HG02943 (cell line): ENCODE measurements around the gene COMMD8.
"Not testable (repeated sequence)": the region's sequence is repeated elsewhere in the genome, so short reads cannot be mapped to it uniquely, and the experiment has no call there.

Experiments
- ATAC-seq: cut with Tn5 transposase; IDR thresholded peaks from one replicate; pipeline ENCODE4 v1.9.1; 2021; ENCODE audit warnings: mild to moderate bottlenecking, low read depth, moderate library complexity; ENCODE audit not compliant: unreplicated experiment

Gene COMMD8

DNA sequence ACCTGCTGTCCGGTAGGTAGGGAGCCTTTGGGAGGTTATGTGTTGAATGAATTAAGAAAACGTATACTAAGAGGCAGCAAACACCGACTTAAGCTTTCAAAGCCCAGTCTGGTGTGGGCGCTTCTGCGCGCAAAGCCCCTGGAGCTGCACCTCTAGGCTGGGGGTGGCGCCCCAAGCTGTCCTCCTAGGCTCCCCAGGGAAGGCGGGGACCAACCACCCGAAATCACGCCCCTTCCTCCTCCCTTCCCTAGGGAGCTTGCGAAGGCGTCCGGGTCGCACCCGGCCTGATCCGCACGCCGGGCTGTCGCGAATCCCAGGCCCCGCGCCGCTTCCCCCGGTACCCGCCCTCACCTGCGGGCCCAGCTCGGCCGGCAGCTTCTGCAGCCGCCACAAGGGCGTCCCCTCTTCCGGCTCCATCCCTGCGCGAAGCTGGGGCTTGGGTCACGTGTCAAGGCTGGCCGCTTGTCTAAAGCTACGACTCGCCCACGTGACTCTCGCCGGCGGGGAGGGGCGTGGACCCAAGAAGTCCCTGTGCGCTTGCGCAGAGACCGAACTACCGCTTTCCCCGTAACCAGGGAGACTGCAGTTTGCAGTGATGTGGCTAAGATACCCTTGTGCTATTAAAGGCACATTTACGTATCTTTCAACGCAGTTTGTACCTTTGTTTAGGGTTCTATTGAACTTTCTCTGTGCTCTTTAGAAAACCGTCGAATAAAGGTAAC is at the start of gene COMMD8:
Gene COMMD8, minus strand, starts transcription at position 468 of the 722 bp plus-strand sequence. Its CDS starts 51 bp downstream, at position 417.
- peak; percentile 87 for ATAC-seq

DNA sequence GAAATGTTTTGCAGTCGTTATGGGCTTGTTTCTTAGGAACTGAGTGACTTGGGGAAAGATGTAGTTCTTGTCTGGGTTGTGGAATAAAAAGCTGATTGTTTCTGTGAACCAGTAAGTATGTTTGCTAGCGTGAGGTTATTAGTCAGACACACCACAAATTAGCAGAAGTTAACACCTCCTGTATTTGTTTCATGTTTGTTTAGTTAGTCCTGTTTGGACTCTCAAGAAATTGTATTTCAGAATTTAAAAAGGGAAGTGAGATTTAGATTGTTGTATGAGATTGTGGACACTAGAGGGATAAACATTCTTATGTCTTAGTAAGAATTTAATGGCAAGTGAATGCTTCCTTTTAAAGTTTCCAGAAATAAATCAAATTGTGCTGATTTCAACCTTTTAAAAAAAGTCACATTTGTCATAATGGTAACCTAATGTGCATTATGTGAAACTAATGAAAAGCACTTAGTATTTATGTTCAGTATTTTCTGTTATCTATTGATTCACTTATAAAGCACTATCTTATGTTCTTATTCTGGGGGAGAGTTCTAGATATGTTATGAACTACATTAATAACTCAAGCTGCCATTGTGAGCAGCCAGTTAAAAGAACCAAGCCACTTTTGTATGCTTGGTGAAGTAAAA is 47.1 kb upstream of the COMMD8 start:
- peak; percentile 98 for ATAC-seq

DNA sequence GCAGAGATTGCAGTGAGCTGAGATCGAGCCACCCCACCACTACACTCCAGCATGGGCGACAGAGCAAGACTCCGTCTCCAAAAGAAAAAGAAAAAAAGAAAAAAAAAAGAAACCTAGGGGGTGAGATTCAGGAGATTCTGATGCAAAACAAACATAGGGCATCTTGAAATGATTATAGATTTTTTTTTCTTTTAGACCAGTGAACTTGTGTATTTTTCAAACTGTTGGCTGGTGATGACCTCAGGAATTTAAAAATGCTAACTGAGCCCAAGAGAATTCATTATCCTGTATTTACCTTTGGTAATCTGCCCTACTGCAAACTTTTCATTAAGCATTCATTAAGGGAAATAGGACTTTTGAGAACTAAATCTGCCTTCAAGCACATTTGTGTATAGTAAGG is 42.2 kb upstream of the COMMD8 start:
- no peak for ATAC-seq

DNA sequence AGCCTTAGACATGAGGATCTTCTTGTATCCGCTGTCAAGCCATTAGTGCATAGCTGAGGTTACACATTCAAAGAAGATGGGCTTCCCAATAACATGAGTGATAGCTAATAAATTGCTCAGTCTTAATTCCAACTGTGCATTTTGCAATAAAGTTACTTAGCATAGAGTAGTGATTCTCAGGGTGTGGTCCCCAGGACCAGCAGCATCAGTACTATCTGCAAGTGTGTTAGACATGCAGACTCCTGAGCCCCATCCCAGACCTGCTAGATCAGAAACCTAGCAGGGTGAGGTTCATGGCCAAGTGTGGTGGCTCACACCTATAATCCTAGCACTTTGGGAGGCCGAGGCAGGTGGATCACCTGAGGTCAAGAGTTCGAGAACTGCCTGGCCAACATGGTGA is 41.6 kb upstream of the COMMD8 start:
- ATAC-seq: no peak

DNA sequence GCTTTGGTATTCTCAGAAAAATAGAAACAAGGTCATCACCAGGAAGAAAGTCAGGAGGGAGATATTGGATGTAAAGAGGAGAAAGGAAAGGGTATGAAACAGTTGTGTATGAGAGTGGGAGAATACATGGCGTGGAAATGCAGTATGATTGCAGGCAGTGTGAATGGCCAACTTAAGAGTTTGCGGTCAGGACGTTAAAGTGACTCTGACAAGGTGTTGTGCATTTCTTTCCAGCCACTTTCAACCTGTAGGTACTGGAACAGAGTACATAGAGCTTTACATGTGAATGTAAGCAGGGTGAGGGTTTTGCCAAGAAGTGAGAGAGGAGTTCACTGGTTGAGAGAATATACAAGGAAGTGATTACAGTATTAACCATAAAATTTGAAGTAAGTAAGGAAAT is 37.3 kb upstream of the COMMD8 start:
- no peak for ATAC-seq

DNA sequence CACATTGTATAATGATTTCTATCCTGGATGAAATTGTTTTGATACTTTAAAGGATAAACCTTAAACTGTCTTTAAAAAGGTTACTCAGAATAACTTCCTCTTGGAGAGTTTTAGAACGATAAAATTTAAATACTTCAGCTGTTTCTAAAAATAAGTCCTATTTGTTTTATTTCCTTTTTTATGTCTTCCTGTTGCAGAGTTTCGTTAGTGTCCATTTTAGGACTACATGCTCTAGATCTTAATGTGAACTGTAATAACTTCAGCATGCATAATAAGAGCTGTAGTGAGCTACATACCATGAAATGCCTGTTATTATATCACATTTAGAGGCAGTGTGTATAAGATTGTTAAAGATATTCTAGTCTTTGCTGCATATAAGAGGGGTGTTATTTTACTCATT is 36.2 kb upstream of the COMMD8 start:
- no peak for ATAC-seq

DNA sequence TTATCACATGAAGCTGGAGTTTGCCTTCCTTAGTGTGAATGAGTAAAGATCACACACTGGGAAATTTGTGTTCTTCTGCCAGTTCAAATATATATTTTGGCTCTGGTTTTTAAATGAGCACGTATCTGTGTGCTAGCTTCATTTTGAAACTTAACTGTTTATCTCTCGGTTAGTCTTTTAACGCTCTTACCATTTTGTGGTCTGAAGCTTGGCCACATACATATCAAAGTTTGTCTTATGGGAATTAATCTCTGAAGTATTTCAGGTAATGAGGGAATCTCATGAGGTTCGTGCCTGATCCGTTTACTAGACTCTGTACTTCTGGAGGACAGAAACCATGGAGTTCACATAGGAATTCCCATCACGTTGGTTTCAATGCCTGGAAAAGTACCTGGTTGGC is 35.4 kb upstream of the COMMD8 start:
- no peak for ATAC-seq

DNA sequence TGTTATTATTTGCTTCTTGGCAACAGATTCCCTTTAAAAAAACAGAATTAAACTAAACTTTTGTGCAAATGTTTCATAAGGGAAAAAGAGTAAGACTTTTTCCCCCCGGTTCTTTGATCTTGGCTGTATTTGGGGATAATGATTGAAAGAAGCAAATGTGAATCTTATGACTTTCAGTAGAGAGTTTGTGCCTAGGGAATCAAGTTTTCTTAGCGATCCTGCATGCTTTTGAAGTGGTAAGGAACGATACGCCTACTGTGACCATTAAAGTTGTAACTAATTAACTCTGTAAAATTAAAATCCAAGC is 30.6 kb upstream of the COMMD8 start:
- ATAC-seq: no peak

DNA sequence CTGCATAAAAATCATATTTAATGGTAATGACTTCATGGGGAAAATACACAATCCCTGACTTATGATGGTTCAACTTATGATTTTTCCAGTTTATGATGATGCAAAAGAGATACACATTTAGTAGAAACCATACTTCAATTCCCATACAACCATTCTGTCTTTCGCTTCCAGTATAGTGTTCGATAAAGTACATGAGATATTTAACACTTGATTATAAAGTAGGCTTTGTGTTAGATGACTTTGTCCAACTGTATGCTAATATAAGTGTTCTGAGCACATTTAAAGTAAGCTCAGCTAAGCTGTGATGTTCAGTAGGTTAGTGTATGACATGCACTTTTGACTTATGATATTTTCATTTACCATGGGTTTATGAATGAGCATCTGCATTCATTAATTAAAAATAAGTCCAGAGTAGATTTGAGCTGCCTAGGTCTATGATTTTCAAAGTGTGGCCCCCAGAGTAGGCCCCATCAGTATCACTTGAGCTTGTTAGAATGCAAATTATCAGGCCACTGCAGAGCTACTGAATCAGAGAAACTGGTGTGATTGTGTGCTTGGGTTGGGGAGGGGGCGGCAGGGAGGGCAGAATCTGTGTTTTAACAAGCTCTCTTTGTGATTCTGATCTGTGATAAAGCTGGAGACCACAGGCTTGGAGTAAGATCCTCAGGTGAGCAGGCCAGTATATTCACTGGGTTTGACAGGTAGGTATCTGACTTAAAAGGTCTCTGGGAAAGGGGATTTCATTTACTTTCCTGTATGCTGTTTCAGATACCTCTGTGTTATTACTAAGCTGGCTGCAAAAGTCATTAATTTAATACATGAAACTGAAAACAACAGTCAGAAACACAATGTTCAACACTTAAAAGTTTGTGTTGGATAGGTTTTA is 30.0 kb upstream of the COMMD8 start:
- ATAC-seq: no peak

DNA sequence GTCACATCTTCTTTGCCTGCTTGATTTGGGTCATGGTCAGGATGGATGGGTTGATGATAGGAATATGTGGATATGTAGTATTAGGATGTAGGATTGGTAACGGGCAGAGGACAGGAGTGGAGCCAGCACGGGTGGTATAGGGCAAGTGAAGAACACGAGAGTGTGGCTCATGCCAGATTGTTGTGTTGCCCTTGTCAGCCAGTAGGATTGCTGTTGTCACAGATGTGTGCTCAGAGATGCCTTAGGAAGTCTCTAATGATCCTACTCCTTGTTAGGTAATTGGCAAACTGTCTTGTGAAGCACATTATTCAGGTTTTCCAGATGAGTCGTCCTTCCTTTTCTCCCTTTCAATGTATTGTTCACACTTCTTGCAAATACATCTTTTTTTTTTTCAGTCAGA is 27.0 kb upstream of the COMMD8 start:
- ATAC-seq: peak; percentile 72

DNA sequence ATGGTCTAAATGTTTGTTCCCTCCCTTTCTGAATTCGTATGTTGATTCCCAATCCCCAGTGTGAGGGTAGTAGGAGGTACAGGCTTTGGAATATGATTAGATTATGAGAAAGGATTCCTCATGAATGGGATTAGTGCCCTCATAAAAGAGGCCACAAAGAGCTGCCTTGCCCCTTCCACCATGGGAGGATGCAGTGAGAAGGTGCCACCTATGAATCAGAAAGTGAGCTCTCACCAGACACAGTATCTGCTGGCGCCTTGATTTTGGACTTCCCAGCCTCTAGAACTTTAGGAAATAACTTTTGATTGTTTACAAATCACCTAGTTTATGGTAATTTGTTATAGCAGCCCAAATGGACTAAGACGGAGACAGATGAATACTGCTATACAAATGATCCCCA is 25.2 kb upstream of the COMMD8 start:
- ATAC-seq: no peak

DNA sequence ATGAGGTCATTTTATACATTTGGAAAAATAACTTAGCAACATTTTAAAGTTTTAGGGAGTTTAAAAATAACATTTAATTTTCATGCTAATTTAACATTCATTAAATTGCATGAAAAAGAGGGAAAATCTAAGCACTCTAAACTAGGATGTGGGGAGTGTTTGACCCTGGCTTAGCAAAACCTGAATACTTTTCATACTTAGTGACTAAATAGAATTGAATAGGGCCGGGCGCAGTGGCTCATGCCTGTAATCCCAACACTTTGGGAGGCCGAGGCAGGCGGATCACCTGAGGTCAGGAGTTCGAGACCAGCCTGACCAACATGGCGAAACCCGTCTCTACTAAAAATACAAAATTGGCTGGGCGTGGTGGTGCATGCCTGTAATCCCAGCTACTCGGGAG is 23.2 kb upstream of the COMMD8 start:
- ATAC-seq: not testable (repeated sequence)

DNA sequence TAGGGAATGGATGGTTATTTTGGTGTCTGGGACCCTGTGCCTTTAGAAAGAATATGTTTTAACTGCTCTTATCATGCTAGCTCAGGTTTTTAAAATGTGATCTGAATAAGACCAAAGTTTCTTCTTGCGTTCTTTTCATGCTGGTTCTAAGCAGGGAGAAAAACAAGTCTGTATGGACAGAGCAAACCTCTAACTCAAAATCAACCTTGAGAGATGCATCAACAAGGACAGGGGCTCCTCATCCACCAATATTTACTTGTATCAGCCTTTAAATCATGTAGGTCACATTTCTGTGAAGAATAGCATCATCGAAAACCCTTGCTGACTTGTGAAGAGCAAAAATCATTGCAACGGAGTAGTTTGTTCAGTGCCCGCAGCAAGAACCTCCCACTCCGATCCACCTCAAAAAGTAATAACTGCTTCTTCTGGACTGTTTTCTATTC is 22.8 kb upstream of the COMMD8 start:
- ATAC-seq: no peak

DNA sequence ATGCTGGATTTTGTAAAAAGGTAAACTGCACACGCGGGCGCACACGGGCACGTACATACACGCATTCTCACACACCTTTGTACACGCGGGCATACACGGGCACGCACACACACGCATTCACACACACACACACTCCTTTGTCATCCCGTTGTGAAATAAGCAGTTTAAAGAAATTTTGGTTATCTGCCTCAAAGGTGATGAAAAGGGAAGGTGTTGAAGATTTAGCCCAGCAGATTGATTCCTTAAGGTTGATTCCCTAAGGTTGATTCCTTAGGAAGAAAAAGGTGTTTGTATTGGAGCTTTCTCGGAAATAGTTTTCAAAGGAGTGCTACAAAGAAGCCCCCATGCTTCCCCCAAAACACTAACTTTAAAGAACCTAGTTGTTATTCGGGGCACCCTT is 22.3 kb upstream of the COMMD8 start:
- peak; percentile 16 for ATAC-seq

DNA sequence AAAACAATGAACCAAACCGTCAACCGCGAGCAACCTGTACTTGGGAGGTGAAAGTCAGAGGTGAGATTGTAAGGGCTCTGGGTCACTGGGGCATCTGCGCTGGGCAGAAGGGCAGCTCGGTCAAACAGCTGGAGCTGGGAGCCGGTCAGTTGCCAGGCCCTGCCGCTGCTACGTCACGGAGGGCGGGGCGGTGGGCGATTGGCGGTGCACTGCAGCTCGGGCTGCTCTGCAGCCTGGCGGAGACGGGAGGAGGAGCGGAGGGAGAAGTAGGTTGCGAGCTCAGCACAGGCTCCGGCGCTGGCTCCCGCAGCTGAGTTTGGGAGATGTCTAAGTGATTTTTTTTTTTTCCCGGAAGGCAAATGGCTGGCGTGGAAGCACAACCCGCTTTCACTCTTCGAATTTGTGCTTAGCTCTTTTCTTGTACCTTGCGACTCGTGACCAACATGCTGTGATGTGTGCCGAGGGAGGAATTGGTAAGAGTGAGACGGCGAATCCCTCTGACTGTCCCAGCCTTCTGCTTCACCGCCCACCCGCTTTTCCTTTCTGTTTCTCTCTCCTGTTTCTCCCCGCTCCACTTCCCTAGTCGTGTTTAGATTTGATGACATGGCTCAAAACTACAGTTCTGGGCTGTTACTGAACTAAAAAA is 21.7 kb upstream of the COMMD8 start, which contains the start of gene ATP10D:
Gene ATP10D, plus strand, starts transcription at position 229 of the 646 bp plus-strand sequence. CDS start 27,266 bp downstream, outside the sequence.
- peak; percentile 98 for ATAC-seq

DNA sequence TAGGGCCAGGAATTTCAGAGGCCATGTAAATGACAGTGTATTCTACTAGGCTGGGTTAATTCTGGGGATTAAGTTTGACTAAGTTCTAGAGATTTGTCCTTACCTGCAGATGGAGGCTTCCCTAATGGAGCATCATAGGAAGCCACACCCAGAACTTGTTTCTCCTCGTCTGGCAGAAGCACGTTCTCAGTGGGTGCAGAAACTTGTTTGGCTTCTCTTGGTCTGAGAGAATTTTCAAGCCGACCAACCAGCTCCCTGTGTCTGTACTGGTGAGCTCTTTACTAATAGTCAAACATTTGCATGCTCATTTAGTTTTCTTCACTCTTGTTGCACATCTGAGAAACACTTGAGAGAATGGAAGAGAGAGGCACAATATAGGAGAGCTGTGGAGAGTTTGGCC is 20.7 kb upstream of the COMMD8 start:
- ATAC-seq: no peak

DNA sequence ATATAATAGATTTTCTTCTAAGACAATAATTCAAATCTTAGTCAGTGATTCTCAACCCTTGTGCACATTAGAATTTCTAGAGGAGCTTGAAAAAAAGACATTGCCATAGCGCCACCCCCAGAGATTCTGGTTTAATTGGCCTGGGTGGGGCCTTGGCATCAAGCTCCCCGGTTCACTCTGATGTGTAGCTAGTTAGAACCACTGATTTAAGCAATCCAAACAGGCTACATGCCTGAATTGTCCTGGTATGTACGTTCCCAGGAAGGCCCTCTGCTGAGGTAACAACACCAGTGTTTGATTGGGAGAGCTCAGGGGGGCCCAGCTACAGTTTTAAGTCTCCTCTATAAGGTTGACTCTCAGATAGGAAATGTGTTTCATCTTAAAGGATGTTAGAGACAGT is 20.2 kb upstream of the COMMD8 start:
- ATAC-seq: no peak

DNA sequence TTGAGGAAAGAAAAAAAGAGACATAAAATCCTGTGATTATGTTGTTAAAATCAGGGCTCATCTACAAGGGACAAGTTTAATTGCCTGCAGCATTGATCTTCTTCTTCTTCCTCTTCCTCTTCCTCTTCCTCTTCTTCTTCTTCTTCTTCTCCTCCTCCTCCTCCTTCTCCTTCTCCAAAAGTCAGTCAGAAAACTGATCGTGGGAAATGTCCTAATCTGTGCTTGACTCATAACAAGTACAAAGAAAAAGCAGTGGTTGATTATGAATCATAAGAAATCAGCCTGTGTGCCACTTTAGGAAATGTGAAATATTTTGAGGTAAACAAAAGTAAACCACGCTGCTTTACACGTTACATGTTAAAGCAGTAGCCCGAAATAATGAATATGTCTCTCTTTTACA is 18.8 kb upstream of the COMMD8 start:
- ATAC-seq: no peak

DNA sequence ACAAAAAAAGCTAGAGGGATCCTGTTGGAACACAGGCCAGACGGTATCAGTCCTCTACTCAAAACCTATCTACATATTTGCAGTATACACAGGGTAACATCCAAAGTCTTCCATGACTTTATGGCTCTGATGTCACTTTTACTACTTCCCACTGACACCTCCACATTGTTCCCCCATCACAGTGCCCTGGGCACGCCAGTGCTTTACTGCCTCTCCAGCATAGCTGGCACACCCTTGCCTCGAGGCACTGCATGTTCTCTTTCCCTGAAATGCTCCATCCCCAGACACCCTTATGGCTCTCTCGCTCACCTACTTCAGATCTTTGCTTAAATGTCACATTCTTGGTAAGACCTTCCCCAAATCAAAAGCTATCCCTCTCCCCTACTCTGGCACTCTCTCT is 15.3 kb upstream of the COMMD8 start:
- no peak for ATAC-seq

DNA sequence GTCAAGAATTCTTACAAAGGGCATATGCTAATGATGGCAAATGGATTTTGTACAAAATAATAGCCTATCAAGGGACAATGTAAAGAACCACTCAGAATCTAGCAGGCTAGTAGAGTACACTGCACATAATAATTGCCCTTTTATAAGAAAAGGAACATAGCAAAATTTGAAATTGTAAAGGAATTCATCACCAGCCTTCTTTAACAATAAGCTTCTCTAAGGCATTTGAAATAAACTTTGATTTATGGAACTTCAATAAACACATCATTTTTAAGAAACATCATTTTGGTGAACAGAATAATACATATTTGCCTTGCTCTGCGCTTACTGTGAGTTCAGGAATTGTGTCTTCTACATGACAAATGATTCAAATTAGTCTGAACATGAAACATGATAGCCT is 11.9 kb upstream of the COMMD8 start:
- no peak for ATAC-seq

DNA sequence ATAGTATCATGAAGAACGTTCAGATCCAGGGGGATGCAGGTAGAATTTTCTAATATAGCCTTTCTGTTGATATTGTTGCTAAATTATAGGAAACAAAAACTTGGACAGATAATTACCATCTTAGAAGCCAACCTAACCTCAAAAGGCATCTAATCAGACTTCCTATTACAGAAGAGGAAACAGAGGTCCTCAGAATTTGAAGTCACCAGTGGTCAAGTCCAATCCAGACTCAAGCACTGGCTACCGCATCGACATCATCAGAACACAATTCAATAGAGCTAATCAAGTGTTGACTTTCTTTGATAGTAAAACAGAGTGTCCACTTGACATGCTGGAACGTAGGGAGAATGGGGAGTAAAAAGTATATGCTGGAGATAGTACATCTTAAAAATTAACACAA is 11.3 kb upstream of the COMMD8 start:
- ATAC-seq: no peak
